ENCODE results near the gene IBTK.
"Not testable (repeated sequence)": the region's sequence is repeated elsewhere in the genome, so short reads cannot be mapped to it uniquely, and the experiment has no call there.

IBTK gene

GRCh38 chr6:82178077-82178758 lies 69.3 kb downstream of the IBTK start:
- peak; percentile 75 for TF ChIP-seq CTCF (conservative IDR thresholded peaks at IDR 0.05)
- TF ChIP-seq ZFX (IDR thresholded peaks at IDR 0.05) = no peak
- no peak overlapping the region for H3K27ac ChIP-seq

DNA sequence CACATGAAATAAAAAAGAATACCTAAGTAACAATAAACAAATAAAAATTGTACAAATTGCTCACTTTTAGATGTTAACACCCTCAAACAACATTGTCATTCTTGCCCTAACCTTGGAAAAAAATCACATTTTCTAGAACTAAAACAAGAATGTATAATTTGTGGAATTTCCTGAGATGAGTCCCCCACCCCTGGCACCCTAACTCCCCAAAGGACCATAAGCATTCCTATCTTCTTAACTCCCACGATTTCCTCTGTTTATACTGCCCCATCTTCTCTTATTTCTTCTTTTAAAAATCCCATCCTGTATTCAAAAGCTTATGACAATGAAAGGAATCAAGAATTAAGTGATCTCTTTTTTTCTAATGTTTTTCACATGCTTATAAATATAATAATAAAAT lies 70.9 kb downstream of the IBTK start:
- H3K27ac ChIP-seq = no peak overlapping the region
- TF ChIP-seq CTCF (conservative IDR thresholded peaks at IDR 0.05) (no peak), ZFX (IDR thresholded peaks at IDR 0.05) (no peak)

DNA sequence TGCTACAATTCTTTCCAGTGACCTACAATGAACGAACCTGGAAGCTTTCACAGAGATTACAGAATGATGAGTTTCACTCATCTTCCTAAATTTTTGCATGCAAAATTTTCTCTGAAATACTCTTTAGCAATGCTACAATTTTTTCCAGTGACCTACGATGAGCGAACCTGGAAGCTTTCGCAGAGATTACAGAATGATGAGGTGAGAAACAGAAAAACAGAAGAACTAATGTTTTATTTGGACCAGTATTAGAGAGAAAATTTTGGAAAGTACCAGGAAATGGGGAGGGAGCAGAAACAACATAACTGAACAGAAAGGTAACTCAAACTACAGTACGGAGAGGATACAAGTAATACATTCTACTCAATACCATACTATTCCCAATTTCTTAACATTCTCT lies 75.0 kb downstream of the IBTK start:
- TF ChIP-seq CTCF (conservative IDR thresholded peaks at IDR 0.05) (no peak), ZFX (IDR thresholded peaks at IDR 0.05) (no peak)
- H3K27ac ChIP-seq = no peak overlapping the region

DNA sequence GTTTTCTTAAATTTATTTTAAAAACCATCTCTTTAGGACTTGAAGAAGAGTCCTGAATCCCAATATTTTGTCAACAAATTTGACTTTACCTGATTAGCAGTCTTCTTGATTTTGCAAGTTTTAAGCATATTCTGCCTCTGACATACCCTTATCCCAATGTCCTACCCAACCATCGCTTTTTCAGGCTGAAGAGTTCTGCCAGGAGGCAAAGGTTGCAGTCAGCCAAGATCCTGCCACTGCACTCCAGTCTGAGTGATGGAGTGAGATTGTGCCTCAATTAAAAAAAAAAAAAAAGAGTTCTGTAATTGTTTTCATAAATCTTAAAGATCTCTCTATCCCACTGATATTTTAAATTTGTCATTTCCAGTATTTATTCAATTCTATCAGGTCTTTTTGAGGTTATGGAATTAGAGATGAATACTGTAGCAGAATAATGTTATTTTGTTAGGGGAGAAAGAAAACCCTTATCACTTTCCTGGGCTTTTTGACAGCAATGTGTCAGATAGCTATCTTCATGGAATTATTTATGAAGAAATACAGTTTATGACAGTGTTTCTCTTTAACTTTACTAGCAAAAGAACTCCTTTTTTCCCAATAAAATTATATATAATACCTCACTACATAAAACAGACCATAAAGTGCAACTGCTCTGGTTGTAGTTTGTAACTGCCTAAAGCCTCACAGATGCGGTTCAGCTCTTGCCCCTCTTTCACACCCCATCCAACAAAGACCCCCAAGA lies 78.2 kb downstream of the IBTK start:
- no peak for TF ChIP-seq CTCF (conservative IDR thresholded peaks at IDR 0.05)
- TF ChIP-seq ZFX (IDR thresholded peaks at IDR 0.05) = no peak

DNA sequence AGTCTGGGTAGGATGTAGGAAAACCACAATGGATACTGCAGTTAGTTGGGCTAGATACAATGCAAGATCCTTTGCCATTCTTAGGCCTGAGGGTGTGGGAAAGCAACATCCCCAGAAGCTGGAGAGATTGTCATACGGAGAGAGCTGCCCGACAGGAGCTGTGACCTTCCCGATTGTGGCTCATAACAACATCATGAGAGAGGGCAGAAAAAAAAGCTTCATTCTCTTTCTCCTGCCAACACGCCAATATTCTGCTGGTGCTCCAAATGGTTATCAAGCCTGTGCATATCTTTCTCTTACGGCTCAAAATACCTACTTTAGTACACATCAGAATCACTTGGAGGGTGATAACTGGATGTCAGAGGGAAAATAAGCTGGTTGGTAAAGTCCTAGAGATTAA lies 81.1 kb downstream of the IBTK start:
- TF ChIP-seq ZFX (IDR thresholded peaks at IDR 0.05) = no peak
- TF ChIP-seq CTCF (conservative IDR thresholded peaks at IDR 0.05) = no peak
- H3K27ac ChIP-seq = no peak overlapping the region

More for the DNA sequence above, 78.2 kb downstream of the IBTK start:
- no peak overlapping the region for H3K27ac ChIP-seq

GRCh38 chr6:82160255-82160990 lies 87.1 kb downstream of the IBTK start:
- TF ChIP-seq ZFX (IDR thresholded peaks at IDR 0.05) = no peak
- no peak for TF ChIP-seq CTCF (conservative IDR thresholded peaks at IDR 0.05)
- H3K27ac ChIP-seq = no peak overlapping the region

- H3K27ac ChIP-seq = not testable (repeated sequence)
Observed at GRCh38 chr6:82152786-82153185, 94.8 kb downstream of the IBTK start.

GRCh38 chr6:82151147-82151546 lies 96.4 kb downstream of the IBTK start:
- H3K27ac ChIP-seq = not testable (repeated sequence)

Data from C4-2B (cell line).